GM12892 (cell line): ENCODE measurements around the gene GTF2H1.
A peak's percentile ranks its signal among the peaks of the same experiment; 100 is the strongest.

ENCODE experiments used
- POLR2A ChIP-seq: IDR thresholded peaks from 2 replicates; pipeline ENCODE4 v1.6.1; 2011; ENCODE audit warnings: low read depth, low read length, control low read depth
- POLR2AphosphoS5 ChIP-seq: IDR thresholded peaks from 2 replicates; pipeline ENCODE4 v1.6.1; 2011; ENCODE audit warnings: low read depth, low read length, control low read depth

DNA sequence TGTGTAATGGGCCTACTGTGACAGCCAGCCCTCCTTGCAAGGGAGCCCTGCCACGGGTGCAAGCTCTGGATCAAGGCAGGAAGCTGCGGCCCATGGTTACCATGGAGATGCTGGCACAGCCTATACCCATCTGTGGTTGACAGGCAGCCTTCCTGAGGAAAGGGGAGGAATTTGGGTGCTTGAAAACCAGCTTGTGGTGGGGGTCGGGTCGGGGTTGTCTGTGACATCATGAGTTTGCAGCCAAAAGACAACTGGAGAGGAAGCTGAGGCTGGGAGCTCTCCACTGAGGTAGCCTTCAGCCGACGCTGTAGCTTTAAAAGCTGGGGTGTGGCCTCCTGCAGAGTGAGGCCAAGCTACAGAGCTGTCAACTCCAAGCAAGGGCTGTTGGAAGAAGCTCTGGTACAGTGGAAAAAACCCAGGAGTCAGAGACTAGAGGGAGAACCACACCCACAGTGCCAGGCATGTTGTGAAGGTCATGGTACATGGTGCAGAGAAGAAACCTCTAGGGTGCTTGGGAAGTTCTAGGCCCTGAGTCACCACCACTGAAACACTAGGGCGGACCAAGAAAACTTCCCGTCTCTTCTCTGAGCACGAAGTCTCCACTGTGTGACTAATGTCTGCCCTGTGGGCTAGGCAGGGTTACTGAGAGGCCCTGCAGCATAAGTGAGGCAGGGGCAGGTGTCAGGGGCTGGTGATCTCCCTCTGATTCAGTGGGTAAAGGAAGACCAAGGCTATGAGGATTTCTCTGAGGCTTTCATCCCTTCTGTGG lies 61.2 kb downstream of the GTF2H1 start:
- peak; percentile 74 for TF ChIP-seq POLR2A
- TF ChIP-seq POLR2AphosphoS5 = no peak
